Uterus (tissue), 2 donors: ENCODE measurements around the gene PSMD14.

Experiments
- POLR2A ChIP-seq, 2 donors: fragments of 450-650 bp; IDR thresholded peaks; one replicate each; pipeline ENCODE4 v1.6.1; 2016; ENCODE audit warnings: antibody characterized with exemption in 2 of 2, mild to moderate bottlenecking in 1 of 2, moderate library complexity in 1 of 2
- TF ChIP-seq, protein P1 (sequence below), 4 experiments: fragments of 200-600 bp in 2 of 4; fragments of 450-650 bp in 2 of 4; sonication (generic) in 2 of 4; IDR thresholded peaks; one replicate each; pipeline ENCODE4 v1.5.1; 2016 to 2019; ENCODE audit warnings: antibody characterized with exemption in 4 of 4, mild to moderate bottlenecking in 2 of 4, moderate library complexity in 1 of 4

- TF ChIP-seq, protein P1, sequence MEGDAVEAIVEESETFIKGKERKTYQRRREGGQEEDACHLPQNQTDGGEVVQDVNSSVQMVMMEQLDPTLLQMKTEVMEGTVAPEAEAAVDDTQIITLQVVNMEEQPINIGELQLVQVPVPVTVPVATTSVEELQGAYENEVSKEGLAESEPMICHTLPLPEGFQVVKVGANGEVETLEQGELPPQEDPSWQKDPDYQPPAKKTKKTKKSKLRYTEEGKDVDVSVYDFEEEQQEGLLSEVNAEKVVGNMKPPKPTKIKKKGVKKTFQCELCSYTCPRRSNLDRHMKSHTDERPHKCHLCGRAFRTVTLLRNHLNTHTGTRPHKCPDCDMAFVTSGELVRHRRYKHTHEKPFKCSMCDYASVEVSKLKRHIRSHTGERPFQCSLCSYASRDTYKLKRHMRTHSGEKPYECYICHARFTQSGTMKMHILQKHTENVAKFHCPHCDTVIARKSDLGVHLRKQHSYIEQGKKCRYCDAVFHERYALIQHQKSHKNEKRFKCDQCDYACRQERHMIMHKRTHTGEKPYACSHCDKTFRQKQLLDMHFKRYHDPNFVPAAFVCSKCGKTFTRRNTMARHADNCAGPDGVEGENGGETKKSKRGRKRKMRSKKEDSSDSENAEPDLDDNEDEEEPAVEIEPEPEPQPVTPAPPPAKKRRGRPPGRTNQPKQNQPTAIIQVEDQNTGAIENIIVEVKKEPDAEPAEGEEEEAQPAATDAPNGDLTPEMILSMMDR (IDR thresholded peaks at IDR 0.05) = no peak
- no peak for TF ChIP-seq POLR2A (IDR thresholded peaks at IDR 0.05)
These were observed 123.9 kb downstream of the PSMD14 start for GRCh38 chr2:161432107-161432506.
